NB4 (cell line): ENCODE measurements around the gene PSMD3.
"Not testable (repeated sequence)": the region's sequence is repeated elsewhere in the genome, so short reads cannot be mapped to it uniquely, and the experiment has no call there.

Experiments
- DNase-seq: peaks from one replicate; pipeline ENCODE4 v3.0.0; 2010; ENCODE audit warnings: low read depth
- H3K4me3 ChIP-seq: one replicate; pipeline ENCODE4 v1.5.1; 2011; ENCODE audit warnings: mild to moderate bottlenecking, low read depth, low read length, moderate library complexity
- MYC ChIP-seq: IDR thresholded peaks from 2 replicates; pipeline ENCODE4 v1.6.1; 2011; ENCODE audit warnings: low read depth, low read length
- POLR2A ChIP-seq: IDR thresholded peaks from 2 replicates; pipeline ENCODE4 v1.6.1; 2011; ENCODE audit warnings: mild to moderate bottlenecking; ENCODE audit not compliant: insufficient read length; ENCODE audit errors: extremely low read depth
- TF ChIP-seq, protein P1 (sequence below): IDR thresholded peaks from one replicate; pipeline ENCODE4 v1.5.1; 2012; ENCODE audit warnings: low read depth, low read length
- TF ChIP-seq, protein P2 (sequence below): IDR thresholded peaks from 2 replicates; pipeline ENCODE4 v1.6.1; 2011; ENCODE audit warnings: low read depth, low read length

PSMD3 gene

GRCh38 chr17:39995438-39995837 lies 14.8 kb downstream of the PSMD3 start:
- TF ChIP-seq, protein P1, sequence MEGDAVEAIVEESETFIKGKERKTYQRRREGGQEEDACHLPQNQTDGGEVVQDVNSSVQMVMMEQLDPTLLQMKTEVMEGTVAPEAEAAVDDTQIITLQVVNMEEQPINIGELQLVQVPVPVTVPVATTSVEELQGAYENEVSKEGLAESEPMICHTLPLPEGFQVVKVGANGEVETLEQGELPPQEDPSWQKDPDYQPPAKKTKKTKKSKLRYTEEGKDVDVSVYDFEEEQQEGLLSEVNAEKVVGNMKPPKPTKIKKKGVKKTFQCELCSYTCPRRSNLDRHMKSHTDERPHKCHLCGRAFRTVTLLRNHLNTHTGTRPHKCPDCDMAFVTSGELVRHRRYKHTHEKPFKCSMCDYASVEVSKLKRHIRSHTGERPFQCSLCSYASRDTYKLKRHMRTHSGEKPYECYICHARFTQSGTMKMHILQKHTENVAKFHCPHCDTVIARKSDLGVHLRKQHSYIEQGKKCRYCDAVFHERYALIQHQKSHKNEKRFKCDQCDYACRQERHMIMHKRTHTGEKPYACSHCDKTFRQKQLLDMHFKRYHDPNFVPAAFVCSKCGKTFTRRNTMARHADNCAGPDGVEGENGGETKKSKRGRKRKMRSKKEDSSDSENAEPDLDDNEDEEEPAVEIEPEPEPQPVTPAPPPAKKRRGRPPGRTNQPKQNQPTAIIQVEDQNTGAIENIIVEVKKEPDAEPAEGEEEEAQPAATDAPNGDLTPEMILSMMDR: no peak
- TF ChIP-seq POLR2A (no peak), MYC (no peak)
- TF ChIP-seq, protein P2, sequence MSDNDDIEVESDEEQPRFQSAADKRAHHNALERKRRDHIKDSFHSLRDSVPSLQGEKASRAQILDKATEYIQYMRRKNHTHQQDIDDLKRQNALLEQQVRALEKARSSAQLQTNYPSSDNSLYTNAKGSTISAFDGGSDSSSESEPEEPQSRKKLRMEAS: no peak
- DNase-seq: no peak
- no peak overlapping the region for H3K4me3 ChIP-seq

DNA sequence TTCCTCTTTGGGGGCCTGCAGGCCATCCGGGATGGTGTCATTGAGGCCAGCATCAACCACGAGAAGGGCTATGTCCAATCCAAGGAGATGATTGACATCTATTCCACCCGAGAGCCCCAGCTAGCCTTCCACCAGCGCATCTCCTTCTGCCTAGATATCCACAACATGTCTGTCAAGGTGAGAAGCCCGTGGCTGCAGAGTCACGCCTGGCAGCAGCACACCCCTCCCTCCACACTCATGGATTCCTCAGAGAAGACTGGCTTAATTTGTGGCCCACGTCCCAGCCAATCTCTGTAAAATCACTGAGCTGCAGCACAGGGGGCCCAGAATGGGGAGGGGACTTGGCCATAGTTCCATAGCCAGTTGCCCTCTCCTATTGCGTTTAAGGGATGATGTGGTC lies 15.6 kb downstream of the PSMD3 start:
- no peak overlapping the region for H3K4me3 ChIP-seq
- TF ChIP-seq MYC (no peak), POLR2A (no peak)
- TF ChIP-seq, protein P1: no peak
- TF ChIP-seq, protein P2: no peak
- DNase-seq: no peak

- no peak overlapping the region for H3K4me3 ChIP-seq
- TF ChIP-seq POLR2A: no peak
- TF ChIP-seq MYC: no peak
- TF ChIP-seq, protein P1: no peak
- TF ChIP-seq, protein P2: no peak
- no peak for DNase-seq
Observed at GRCh38 chr17:39996800-39997199, 16.2 kb downstream of the PSMD3 start.

DNA sequence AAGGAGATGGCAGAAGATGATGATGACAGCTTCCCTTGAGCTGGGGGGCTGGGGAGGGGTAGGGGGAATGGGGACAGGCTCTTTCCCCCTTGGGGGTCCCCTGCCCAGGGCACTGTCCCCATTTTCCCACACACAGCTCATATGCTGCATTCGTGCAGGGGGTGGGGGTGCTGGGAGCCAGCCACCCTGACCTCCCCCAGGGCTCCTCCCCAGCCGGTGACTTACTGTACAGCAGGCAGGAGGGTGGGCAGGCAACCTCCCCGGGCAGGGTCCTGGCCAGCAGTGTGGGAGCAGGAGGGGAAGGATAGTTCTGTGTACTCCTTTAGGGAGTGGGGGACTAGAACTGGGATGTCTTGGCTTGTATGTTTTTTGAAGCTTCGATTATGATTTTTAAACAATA lies 16.9 kb downstream of the PSMD3 start:
- TF ChIP-seq POLR2A: no peak
- TF ChIP-seq, protein P1: no peak
- no peak for TF ChIP-seq MYC
- TF ChIP-seq, protein P2: no peak
- no peak overlapping the region for H3K4me3 ChIP-seq
- no peak for DNase-seq

DNA sequence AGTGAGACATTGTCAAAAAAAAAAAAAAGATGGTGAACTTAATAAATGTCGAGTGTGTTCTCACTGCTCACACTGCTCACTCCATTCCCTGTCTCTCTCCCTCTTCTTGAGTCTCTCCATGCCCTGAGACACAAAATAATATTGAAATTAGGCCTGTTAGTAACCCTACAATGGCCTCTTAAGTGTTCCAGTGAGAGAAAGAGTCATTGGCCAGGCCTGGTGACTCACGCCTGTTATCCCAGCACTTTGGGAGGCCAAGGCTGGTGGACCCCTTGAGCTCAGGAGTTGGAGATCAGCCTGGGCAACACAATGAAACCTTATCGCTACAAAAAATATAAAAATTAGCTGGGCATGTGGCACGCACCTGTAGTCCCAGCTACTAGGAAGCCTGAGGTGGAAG lies 18.5 kb downstream of the PSMD3 start:
- H3K4me3 ChIP-seq: no peak overlapping the region
- DNase-seq: no peak
- TF ChIP-seq, protein P2: no peak
- no peak for TF ChIP-seq MYC
- no peak for TF ChIP-seq POLR2A
- TF ChIP-seq, protein P1: no peak

GRCh38 chr17:40000161-40000560 lies 19.6 kb downstream of the PSMD3 start:
- DNase-seq: no peak
- TF ChIP-seq, protein P2: no peak
- TF ChIP-seq, protein P1: no peak
- TF ChIP-seq MYC: no peak
- no peak for TF ChIP-seq POLR2A
- H3K4me3 ChIP-seq: no peak overlapping the region

- H3K4me3 ChIP-seq: not testable (repeated sequence)
Observed at GRCh38 chr17:40001335-40001734, 20.7 kb downstream of the PSMD3 start.

More at GRCh38 chr17:40001335-40001734, 20.7 kb downstream of the PSMD3 start:
- not testable (repeated sequence) for DNase-seq
